Type B pancreatic cell (in vitro differentiated cells): ENCODE results near the gene CXCL16. TPM values are rescaled to one million over a fixed set of nuclear protein-coding genes. Genes with fewer than 3 reads are reported as not detected.
"Not testable (repeated sequence)": the region's sequence is repeated elsewhere in the genome, so short reads cannot be mapped to it uniquely, and the experiment has no call there.

Experiments used
- DNase-seq: peaks from one replicate; pipeline ENCODE4 v3.0.0; 2021; ENCODE audit warnings: mixed read lengths; ENCODE audit not compliant: unreplicated experiment; ENCODE audit errors: extremely low spot score
- H3K27ac Mint-ChIP-seq: 2 replicates; pipeline ENCODE4 v1.8.0; 2021; ENCODE audit warnings: mild to moderate bottlenecking, mixed read lengths
- H3K27me3 Mint-ChIP-seq: 2 replicates; pipeline ENCODE4 v1.8.0; 2021; ENCODE audit warnings: mixed read lengths
- H3K36me3 Mint-ChIP-seq: 2 replicates; pipeline ENCODE4 v1.8.0; 2021; ENCODE audit warnings: mixed read lengths
- H3K4me1 Mint-ChIP-seq: one replicate; pipeline ENCODE4 v1.8.0; 2021; ENCODE audit warnings: mixed read lengths; ENCODE audit not compliant: unreplicated experiment
- H3K4me3 Mint-ChIP-seq: 2 replicates; pipeline ENCODE4 v1.8.0; 2021; ENCODE audit warnings: mild to moderate bottlenecking, mixed read lengths
- H3K9me3 Mint-ChIP-seq: 2 replicates; pipeline ENCODE4 v1.8.0; 2021; ENCODE audit warnings: mixed read lengths
- total RNA-seq: library from RNA; stranded (reverse); gene quantifications from 2 replicates; pipeline ENCODE4 v1.2.1, GENCODE V29; 2021; ENCODE audit warnings: low replicate concordance
- TF ChIP-seq, protein P1 (sequence below): fragments of 200-600 bp; sonication (generic); conservative IDR thresholded peaks from 2 replicates; pipeline ENCODE4 v1.5.0; 2021; ENCODE audit warnings: antibody characterized with exemption, mild to moderate bottlenecking

Gene CXCL16
- total RNA-seq, 1 donor from 2014 or later = 15.2 TPM

DNA sequence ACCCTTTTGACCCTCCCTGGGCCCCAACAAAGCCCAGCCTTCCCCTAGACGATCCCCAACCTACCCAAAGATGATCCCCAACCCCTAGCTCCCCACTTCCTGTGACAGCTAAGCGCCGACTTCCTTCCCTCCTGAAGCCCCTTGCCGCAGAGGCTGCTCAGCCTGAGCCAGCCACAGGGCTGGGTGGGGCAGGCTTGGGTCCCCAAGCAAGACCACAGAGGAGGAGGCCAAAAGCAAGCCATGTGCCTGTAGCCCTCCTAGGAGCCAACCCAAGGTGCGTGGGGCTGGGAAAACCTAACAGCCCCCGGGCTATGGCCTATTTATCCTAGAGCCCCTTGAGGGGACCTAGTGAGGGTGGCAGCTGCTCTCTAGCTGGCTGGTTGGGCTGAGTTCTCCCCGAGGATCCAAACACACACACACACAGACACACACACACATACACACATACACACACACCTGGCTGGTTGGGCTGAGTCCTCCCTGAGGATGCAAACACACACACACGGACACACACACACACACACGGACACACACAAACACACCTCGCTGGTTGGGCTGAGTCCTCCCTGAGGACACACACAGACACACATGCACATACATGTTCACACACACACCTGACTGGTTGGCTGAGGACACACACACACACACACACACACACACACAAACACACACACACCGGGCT is 24.5 kb downstream of the CXCL16 start:
- no peak overlapping the region for H3K4me3 Mint-ChIP-seq
- H3K27me3 Mint-ChIP-seq = no peaks in the 10 kb centered on the region
- no peak overlapping the region for H3K27ac Mint-ChIP-seq

GRCh38 chr17:4714340-4715062 is 25.2 kb downstream of the CXCL16 start:
- not testable (repeated sequence) for H3K36me3 Mint-ChIP-seq, H3K4me1 Mint-ChIP-seq, DNase-seq, H3K4me3 Mint-ChIP-seq, H3K27me3 Mint-ChIP-seq, H3K27ac Mint-ChIP-seq, H3K9me3 Mint-ChIP-seq

More for the DNA sequence above, 24.5 kb downstream of the CXCL16 start:
- no peak for DNase-seq
- H3K36me3 Mint-ChIP-seq = no peaks in the 10 kb centered on the region
- H3K4me1 Mint-ChIP-seq = peaks cover 8% of the 10 kb centered on the region
- H3K9me3 Mint-ChIP-seq = no peaks in the 10 kb centered on the region
- TF ChIP-seq, protein P1, sequence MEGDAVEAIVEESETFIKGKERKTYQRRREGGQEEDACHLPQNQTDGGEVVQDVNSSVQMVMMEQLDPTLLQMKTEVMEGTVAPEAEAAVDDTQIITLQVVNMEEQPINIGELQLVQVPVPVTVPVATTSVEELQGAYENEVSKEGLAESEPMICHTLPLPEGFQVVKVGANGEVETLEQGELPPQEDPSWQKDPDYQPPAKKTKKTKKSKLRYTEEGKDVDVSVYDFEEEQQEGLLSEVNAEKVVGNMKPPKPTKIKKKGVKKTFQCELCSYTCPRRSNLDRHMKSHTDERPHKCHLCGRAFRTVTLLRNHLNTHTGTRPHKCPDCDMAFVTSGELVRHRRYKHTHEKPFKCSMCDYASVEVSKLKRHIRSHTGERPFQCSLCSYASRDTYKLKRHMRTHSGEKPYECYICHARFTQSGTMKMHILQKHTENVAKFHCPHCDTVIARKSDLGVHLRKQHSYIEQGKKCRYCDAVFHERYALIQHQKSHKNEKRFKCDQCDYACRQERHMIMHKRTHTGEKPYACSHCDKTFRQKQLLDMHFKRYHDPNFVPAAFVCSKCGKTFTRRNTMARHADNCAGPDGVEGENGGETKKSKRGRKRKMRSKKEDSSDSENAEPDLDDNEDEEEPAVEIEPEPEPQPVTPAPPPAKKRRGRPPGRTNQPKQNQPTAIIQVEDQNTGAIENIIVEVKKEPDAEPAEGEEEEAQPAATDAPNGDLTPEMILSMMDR = no peak

- Mint-ChIP-seq H3K27me3 (no peaks in the 10 kb centered on the region), H3K27ac (no peak overlapping the region), H3K36me3 (no peaks in the 10 kb centered on the region), H3K4me1 (peaks cover 5% of the 10 kb centered on the region), H3K9me3 (no peaks in the 10 kb centered on the region), H3K4me3 (peak overlapping the region; percentile 49)
- DNase-seq = no peak
- TF ChIP-seq, protein P1 = no peak
Measured at GRCh38 chr17:4712526-4712925, 27.2 kb downstream of the CXCL16 start.

- Mint-ChIP-seq H3K4me1 (peaks cover 5% of the 10 kb centered on the region), H3K9me3 (no peaks in the 10 kb centered on the region), H3K27me3 (no peaks in the 10 kb centered on the region), H3K4me3 (peak overlapping the region; percentile 92), H3K27ac (no peak overlapping the region), H3K36me3 (no peaks in the 10 kb centered on the region)
- TF ChIP-seq, protein P1 = no peak
- DNase-seq = no peak
Measured at GRCh38 chr17:4711661-4712181, 28.0 kb downstream of the CXCL16 start.

DNA sequence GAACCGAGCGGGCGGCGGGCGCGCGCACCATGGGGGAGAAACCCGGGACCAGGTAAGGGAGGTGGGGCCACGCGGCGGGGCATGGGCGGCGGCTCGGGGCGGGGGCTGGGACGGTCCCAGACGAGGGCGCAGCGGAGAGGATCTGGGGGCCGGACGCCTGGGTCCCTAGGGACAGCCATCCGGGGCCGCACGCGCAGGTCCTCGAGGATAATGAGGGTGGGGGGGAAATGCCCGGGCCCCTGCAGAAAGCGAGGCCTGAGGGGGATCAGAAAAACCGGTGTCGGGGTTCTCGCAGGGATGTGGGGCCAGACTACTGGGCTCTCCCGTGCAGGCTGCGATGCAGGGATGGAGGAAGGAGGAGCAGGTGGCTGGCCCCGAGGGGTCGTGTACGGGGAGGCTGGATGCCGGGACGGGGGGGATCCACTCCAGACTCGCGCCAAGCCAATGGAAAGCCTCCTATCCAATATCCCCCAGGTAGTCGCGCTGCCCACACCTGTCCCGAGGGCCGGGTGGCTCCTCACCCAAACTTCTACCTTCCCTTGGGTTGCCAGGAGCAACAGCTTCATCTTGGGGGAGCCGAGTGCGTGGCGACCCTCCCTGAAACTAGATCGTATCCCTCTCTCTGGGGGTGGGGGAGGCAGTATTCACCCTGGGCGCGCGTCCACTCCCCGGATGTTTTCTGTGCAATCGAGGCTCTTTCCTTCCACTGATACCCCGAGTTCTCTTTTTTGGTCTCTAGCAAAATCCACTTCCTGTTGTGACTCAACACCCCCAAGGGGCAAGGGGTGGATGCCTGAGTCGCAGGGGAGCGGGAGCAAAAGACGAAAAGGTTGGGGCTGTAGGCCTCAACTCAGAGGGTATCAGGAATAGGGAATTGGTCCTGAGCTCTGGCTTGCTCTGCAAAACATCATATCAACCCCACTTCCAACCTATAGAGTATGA is 28.8 kb downstream of the CXCL16 start:
- DNase-seq = no peak
- TF ChIP-seq, protein P1 = no peak
- Mint-ChIP-seq H3K9me3 (no peaks in the 10 kb centered on the region), H3K4me1 (peaks cover 5% of the 10 kb centered on the region), H3K27ac (peak overlapping the region; percentile 94), H3K36me3 (no peaks in the 10 kb centered on the region), H3K27me3 (no peaks in the 10 kb centered on the region), H3K4me3 (peak overlapping the region; percentile 92)
